GM12891 (cell line): Measurements from ENCODE around the gene ARHGAP6.

Experiments used
- POLR2A ChIP-seq: IDR thresholded peaks from 2 replicates; pipeline ENCODE4 v1.6.1; 2011; ENCODE audit warnings: low read depth, low read length, control low read depth
- POLR2AphosphoS5 ChIP-seq: IDR thresholded peaks from 2 replicates; pipeline ENCODE4 v1.6.1; 2011; ENCODE audit warnings: low read depth, low read length, control low read depth

GRCh38 chrX:11269006-11269405 is 396.7 kb downstream of the ARHGAP6 start:
- TF ChIP-seq POLR2AphosphoS5 (no peak), POLR2A (no peak)
